NB4 (cell line): ENCODE measurements around the gene TLR8.
A peak's percentile ranks its signal among the peaks of the same experiment; 100 is the strongest.

Source experiments
- DNase-seq: peaks from one replicate; pipeline ENCODE4 v3.0.0; 2010; ENCODE audit warnings: low read depth
- H3K4me3 ChIP-seq: one replicate; pipeline ENCODE4 v1.5.1; 2011; ENCODE audit warnings: mild to moderate bottlenecking, low read depth, low read length, moderate library complexity
- MYC ChIP-seq: IDR thresholded peaks from 2 replicates; pipeline ENCODE4 v1.6.1; 2011; ENCODE audit warnings: low read depth, low read length
- POLR2A ChIP-seq: IDR thresholded peaks from 2 replicates; pipeline ENCODE4 v1.6.1; 2011; ENCODE audit warnings: mild to moderate bottlenecking; ENCODE audit not compliant: insufficient read length; ENCODE audit errors: extremely low read depth
- TF ChIP-seq, protein P1 (sequence below): IDR thresholded peaks from 2 replicates; pipeline ENCODE4 v1.6.1; 2011; ENCODE audit warnings: low read depth, low read length
- TF ChIP-seq, protein P2 (sequence below): IDR thresholded peaks from one replicate; pipeline ENCODE4 v1.5.1; 2012; ENCODE audit warnings: low read depth, low read length

The TLR8 gene

DNA sequence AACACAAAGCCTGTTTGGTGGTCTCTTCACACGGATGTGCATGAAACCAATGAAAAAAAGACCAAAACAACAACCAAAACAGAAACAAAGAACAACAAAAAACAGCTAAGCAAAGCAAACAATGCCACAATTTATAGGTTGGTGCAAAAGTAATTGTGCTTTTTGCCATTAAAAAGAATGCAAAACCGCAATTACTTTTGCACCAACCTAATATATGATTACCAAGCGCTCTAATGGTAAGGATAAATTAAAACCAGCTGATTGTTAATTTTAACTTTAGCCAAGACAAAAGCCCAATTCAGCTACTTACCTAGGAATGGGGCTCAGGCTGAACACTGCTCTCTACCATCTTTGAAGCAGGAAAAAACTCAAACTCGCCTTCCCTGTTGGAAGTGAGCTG lies 39.1 kb downstream of the TLR8 start:
- DNase-seq = no peak
- TF ChIP-seq POLR2A = no peak
- no peak for TF ChIP-seq MYC
- TF ChIP-seq, protein P1, sequence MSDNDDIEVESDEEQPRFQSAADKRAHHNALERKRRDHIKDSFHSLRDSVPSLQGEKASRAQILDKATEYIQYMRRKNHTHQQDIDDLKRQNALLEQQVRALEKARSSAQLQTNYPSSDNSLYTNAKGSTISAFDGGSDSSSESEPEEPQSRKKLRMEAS = no peak
- TF ChIP-seq, protein P2, sequence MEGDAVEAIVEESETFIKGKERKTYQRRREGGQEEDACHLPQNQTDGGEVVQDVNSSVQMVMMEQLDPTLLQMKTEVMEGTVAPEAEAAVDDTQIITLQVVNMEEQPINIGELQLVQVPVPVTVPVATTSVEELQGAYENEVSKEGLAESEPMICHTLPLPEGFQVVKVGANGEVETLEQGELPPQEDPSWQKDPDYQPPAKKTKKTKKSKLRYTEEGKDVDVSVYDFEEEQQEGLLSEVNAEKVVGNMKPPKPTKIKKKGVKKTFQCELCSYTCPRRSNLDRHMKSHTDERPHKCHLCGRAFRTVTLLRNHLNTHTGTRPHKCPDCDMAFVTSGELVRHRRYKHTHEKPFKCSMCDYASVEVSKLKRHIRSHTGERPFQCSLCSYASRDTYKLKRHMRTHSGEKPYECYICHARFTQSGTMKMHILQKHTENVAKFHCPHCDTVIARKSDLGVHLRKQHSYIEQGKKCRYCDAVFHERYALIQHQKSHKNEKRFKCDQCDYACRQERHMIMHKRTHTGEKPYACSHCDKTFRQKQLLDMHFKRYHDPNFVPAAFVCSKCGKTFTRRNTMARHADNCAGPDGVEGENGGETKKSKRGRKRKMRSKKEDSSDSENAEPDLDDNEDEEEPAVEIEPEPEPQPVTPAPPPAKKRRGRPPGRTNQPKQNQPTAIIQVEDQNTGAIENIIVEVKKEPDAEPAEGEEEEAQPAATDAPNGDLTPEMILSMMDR = no peak
- H3K4me3 ChIP-seq = no peak overlapping the region

DNA sequence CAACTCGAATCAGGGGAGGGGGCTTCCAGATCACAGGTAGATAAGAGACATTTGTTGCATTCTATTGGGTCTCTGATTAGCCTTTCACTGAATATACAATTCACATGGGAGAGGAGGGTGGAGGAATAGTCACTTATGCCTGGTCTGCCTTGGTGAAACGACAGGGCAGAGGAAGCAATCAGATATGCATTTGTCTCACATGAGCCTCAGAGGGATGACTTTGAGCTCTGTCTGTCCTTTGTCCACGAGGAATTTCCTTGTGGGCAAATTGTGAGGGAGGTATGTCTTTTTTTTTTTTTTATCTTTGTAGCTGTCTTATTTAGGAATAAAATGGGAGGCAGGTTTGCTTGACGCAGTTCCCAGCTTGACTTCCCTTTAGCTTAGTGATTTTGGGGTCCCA lies 40.0 kb downstream of the TLR8 start:
- DNase-seq = no peak
- no peak overlapping the region for H3K4me3 ChIP-seq
- TF ChIP-seq, protein P2 = no peak
- TF ChIP-seq POLR2A (no peak), MYC (no peak)
- TF ChIP-seq, protein P1 = no peak

DNA sequence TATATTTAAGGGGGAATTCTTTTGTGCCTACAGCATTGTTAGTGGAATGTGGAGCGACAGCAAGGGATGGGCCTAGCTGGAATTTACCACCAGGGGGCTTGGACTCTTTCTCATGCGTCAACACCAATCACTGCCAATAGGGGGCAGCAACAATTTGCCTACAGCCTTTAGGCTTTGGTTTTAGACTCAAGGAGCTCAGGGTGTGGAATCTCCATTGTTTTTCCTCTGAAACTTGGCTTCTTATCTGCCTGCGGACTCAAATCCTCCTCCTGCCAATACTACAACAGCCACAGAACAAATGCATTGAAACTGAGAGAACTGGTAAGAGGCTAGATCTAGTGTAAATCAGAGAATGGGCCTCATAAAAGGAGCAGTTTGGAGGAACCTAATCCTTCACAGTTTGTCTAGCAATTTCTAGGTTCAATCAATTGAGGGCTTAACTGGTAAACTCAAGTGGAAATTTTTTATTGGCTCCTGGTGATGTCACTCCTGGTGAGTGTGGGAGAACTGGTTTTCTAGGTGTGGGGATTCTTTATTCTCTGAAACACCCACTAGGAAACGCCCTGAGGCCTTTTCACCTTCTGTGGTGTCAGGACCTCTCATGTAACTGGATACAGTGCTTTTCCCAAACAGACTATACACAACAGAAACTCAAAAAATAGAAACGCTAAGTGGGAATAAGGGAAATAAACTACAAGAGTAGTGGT lies 40.6 kb downstream of the TLR8 start:
- peak; percentile 84 for DNase-seq
- no peak overlapping the region for H3K4me3 ChIP-seq
- TF ChIP-seq, protein P2 = peak; percentile 98
- TF ChIP-seq, protein P1 = peak; percentile 48
- TF ChIP-seq POLR2A = no peak
- no peak for TF ChIP-seq MYC

DNA sequence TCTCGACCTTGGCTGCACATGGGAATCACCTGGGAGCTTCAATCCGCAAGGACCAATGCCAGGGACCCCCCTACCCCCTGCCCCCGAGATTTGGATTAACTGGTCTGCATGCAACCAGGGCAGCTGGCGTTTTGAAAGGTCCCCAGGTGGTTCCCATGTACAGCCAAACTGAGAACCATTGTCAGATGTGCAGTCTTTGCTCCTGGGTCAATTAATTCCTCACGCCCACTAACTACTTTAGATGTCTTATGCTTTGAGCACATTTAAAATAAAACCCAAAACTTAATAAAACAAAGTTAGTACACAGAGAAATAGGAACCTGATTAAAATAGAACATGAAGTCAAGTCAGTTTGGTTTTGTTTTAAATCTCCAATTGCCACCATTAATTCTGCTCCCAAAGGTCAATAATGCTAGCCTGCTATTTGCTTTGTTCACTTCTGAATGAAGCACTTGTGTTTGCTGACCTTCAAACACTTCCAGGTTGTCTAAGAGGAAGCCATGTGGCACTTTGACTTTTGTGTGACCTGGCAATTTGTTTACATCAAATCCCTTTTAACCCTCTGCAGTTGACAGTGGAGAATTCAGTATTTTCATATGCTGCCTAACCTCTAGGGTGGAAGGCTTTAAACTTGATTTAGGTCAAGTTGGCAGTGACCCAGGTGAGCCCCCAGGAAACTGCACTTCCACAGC lies 41.3 kb downstream of the TLR8 start:
- no peak for DNase-seq
- no peak overlapping the region for H3K4me3 ChIP-seq
- no peak for TF ChIP-seq POLR2A
- no peak for TF ChIP-seq MYC
- TF ChIP-seq, protein P2 = no peak
- TF ChIP-seq, protein P1 = no peak

DNA sequence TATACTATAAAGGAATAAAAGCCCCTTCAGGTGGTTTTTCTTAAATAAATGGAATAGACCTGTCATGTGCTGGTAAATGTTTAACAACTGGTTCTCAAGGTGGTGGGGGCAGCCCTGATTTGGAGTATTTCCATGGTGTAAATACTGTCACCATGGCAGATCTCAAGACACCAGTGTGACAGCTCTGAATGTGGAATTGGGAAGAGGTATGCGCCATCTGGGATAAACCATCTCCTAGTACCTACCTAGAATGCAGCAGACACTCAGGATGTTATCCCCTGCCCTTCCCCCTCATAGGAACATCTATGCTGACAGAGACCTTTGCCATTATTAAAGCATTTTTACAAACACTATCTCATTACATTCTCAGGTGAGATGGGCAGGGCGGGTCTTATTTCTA lies 42.1 kb downstream of the TLR8 start:
- no peak for DNase-seq
- H3K4me3 ChIP-seq = no peak overlapping the region
- TF ChIP-seq, protein P2 = no peak
- TF ChIP-seq POLR2A (no peak), MYC (no peak)
- TF ChIP-seq, protein P1 = no peak
